Left lung (tissue), 10 donors: Measurements from ENCODE around the gene CAMKK1. TPM values are rescaled to one million over a fixed set of nuclear protein-coding genes. Genes with fewer than 3 reads are reported as not detected.

Experiments
- ATAC-seq: fragments of 200-7000 bp; cut with Tn5 transposase; one replicate; pipeline ENCODE4 v1.9.1; 2020; ENCODE audit warnings: moderate library complexity
- DNase-seq, 4 donors: peaks; one replicate each; pipeline ENCODE4 v3.0.0-alpha.2; 2013 to 2020
- H3K27ac ChIP-seq, 2 donors: fragments of 200-600 bp; sonication (generic) in 1 of 2; one replicate each; pipeline versions ENCODE4 v1.5.0 to v1.8.0; 2020 to 2021
- H3K27me3 ChIP-seq, 2 donors: fragments of 200-600 bp; sonication (generic) in 1 of 2; one replicate each; pipeline versions ENCODE4 v1.5.0 to v1.8.0; 2020 to 2021
- H3K36me3 ChIP-seq, 2 donors: fragments of 200-600 bp; sonication (generic) in 1 of 2; one replicate each; pipeline versions ENCODE4 v1.5.0 to v1.8.0; 2020 to 2021
- H3K4me1 ChIP-seq, 2 donors: fragments of 200-600 bp; one replicate each; pipeline ENCODE4 v1.8.0; 2021
- H3K4me3 ChIP-seq, 2 donors: fragments of 200-600 bp; sonication (generic) in 1 of 2; one replicate each; pipeline versions ENCODE4 v1.5.0 to v1.8.0; 2020 to 2021; ENCODE audit warnings: mild to moderate bottlenecking in 1 of 2
- H3K9me3 ChIP-seq, 2 donors: fragments of 200-600 bp; sonication (generic) in 1 of 2; one replicate each; pipeline versions ENCODE4 v1.5.0 to v1.8.0; 2020 to 2021
- intact Hi-C, 2 donors: fragments of 100-400 bp; cut with DNase I; formaldehyde crosslinking; loops; one replicate each; pipeline versions ENCODE4 v1.11.2 to v1.14.2; 2022
- polyA plus RNA-seq, 6 donors: library from polyadenylated mRNA; unstranded; fragments of 120-200 nt; gene quantifications; one replicate each; pipeline ENCODE4 v1.2.1, GENCODE V29; 2013; ENCODE audit not compliant: insufficient read length in 6 of 6
- total RNA-seq, 2 donors: library from RNA; stranded (reverse); fragmentation: NEBNext Ultra II Directional; extraction: Animal tissue kit (Norgen Biotek cat#: 25700); gene quantifications; one replicate each; pipeline ENCODE4 v1.2.1, GENCODE V29; 2021
- TF ChIP-seq, protein P1 (sequence below), 2 donors: fragments of 200-600 bp; sonication (generic) in 1 of 2; IDR thresholded peaks; one replicate each; pipeline versions ENCODE4 v1.5.0 to v1.8.0; 2021; ENCODE audit warnings: antibody characterized with exemption in 2 of 2
- donor health status: DM: no; HTN: yes; CAD: no.
- donor health status: DM: no; HTN: no; CAD: no.

The CAMKK1 gene
- total and polyA plus RNA-seq, 8 donors, result 2.7 to 13.4 (median 3.9) TPM

DNA sequence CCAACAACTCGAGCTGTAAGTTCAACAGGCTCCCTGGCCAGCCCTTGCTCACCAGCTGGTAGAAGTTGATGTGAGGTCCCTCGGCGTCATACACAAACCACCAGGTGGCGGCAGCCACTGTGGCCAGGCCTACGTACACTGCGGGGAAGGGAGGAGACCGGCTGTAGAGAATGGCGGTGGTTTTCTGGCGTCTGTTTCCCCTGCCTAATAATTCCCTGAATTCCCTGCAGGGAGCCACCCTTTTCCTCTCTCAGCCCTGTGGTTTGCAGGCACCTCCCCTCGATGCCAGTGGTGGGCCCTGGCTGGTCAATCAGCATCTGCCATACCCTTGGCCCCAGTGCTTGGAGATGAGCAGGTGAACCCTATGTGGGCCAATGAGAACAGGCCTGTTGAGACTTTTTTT, 42.3 kb upstream of the CAMKK1 start:
- ATAC-seq, result peak; percentile 99
- TF ChIP-seq, protein P1, sequence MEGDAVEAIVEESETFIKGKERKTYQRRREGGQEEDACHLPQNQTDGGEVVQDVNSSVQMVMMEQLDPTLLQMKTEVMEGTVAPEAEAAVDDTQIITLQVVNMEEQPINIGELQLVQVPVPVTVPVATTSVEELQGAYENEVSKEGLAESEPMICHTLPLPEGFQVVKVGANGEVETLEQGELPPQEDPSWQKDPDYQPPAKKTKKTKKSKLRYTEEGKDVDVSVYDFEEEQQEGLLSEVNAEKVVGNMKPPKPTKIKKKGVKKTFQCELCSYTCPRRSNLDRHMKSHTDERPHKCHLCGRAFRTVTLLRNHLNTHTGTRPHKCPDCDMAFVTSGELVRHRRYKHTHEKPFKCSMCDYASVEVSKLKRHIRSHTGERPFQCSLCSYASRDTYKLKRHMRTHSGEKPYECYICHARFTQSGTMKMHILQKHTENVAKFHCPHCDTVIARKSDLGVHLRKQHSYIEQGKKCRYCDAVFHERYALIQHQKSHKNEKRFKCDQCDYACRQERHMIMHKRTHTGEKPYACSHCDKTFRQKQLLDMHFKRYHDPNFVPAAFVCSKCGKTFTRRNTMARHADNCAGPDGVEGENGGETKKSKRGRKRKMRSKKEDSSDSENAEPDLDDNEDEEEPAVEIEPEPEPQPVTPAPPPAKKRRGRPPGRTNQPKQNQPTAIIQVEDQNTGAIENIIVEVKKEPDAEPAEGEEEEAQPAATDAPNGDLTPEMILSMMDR (IDR thresholded peaks at IDR 0.05), result peak; percentile 56 to 66
- intact Hi-C loops, result loop anchor here in 1 of 2 donors (10.0 kb wide), 1 partner anchor 70 kb away; no protein-coding TSS in a partner anchor
- peak; percentile 59 to 89 (median 81) for DNase-seq
- peaks cover 0 to 86% of the 10 kb centered on the region in 2 donors for H3K36me3 ChIP-seq
- H3K9me3 ChIP-seq, result no peaks in the 10 kb centered on the region
- H3K4me3 ChIP-seq, result no peak overlapping the region
- no peaks in the 10 kb centered on the region for H3K27me3 ChIP-seq
- no peaks in the 10 kb centered on the region for H3K4me1 ChIP-seq
- no peak overlapping the region for H3K27ac ChIP-seq

DNA sequence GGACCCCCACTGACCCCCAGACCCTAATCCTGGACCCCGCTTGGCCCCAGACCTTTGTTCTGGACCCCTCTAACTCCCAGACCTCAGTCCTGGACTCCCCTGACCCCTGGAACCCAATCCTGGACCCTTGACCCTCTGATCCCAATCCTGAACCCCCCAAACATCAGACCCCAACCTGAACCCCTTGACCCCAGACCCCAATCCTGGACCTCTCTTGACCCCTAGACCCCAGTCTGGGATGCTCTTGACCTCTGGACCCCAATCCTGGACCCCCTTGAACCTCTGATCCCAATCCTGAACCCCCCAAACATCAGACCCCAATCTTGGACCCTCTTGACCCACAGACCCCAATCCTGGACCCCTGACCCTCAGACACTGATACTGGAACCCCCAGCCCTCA, 36.9 kb upstream of the CAMKK1 start:
- intact Hi-C loops, result loop anchor here in 1 of 2 donors (10.0 kb wide), 1 partner anchor 75 kb away; no protein-coding TSS in a partner anchor
- TF ChIP-seq, protein P1 (IDR thresholded peaks at IDR 0.05), result no peak
- H3K4me1 ChIP-seq, result no peaks in the 10 kb centered on the region
- no peaks in the 10 kb centered on the region for H3K27me3 ChIP-seq
- no peak overlapping the region for H3K4me3 ChIP-seq
- no peak for ATAC-seq
- no peaks in the 10 kb centered on the region for H3K9me3 ChIP-seq
- H3K27ac ChIP-seq, result no peak overlapping the region
- H3K36me3 ChIP-seq, result peaks cover 0 to 77% of the 10 kb centered on the region in 2 donors
- no peak for DNase-seq

DNA sequence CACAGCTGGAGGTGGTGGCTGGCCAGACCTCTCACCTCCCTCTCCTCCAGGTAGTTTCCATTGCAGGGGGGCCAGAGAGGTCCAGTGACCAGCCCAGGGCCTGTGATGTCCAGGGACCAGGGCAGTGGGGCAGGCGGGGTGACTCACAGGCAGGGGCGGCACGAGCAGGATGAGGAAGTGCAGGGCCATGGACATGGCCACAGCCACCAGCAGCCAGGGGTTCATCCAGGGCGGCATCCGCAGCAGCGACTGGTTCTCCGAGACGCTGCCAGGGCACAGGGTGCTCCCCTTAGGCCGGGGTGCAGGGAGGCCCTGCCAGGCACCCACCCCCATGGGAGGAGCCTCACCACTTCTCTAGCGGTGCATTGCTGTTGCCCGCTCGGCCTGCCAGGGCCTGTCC, 36.3 kb upstream of the CAMKK1 start:
- Histone ChIP-seq H3K27me3 (no peaks in the 10 kb centered on the region), H3K36me3 (peaks cover 0 to 77% of the 10 kb centered on the region in 2 donors), H3K9me3 (no peaks in the 10 kb centered on the region), H3K4me3 (no peak overlapping the region), H3K27ac (no peak overlapping the region), H3K4me1 (no peaks in the 10 kb centered on the region)
- DNase-seq (no peak), ATAC-seq (peak; percentile 15)
- intact Hi-C loops, result no loop called here
- TF ChIP-seq, protein P1 (IDR thresholded peaks at IDR 0.05), result no peak

DNA sequence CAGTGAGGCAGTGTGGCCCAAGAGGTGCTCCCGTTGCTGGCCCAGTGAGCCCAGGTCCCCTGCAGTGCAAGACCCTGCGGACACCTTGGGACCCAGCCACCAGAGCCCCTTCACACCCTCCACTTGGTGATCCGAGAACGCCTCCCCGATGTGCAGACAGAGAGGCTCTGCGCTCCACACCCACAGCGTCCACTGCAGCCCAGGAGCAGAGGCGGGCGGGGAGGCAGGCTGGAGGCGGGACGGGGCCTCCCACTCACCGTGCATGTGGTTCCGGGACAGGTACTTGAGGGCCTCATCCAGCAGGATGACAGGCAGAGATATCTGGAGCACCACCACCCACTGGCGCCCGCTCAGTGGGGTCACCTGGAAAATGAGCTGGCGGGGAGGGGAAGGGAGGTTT, 35.6 kb upstream of the CAMKK1 start:
- TF ChIP-seq, protein P1 (IDR thresholded peaks at IDR 0.05), result no peak
- H3K9me3 ChIP-seq, result no peaks in the 10 kb centered on the region
- no peaks in the 10 kb centered on the region for H3K4me1 ChIP-seq
- H3K27ac ChIP-seq, result no peak overlapping the region
- intact Hi-C loops, result no loop called here
- H3K4me3 ChIP-seq, result no peak overlapping the region
- peaks cover 0 to 73% of the 10 kb centered on the region in 2 donors for H3K36me3 ChIP-seq
- no peaks in the 10 kb centered on the region for H3K27me3 ChIP-seq
- DNase-seq, result no peak
- ATAC-seq, result peak; percentile 60

DNA sequence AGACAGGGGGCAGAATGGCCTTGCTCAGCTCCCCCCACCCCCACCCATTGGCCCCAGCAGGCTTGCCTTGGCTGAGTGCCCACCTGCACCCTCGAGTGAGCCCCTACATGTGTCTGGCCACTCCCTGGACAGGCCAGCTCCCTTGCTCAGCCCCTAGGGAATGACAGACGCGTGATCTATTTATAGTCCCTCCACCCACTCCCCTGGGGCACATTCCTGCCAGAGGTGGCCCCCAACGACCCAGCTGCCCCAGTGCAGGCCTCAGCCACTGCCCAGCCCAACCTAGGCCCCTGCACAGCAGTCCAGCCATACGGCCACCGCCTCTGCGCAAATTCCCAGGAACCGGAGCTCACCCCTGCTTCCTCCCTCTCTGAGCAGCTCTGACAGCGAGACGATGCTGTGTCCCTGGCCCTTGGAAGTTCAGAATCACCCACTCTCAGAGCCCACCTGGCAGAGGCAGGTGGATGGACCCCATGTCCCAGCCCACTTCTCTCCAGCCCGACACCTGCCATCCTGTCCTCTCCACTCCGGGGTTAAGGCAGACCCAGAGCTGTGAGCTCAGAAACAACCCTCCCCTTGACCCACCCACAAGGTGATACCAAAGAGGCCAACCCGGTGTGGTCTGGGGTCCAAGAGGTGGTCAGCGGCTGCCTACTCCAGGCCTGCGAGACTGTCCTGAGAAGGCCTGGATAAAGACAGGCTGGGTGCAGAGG, 34.9 kb upstream of the CAMKK1 start:
- no peak for ATAC-seq
- no peaks in the 10 kb centered on the region for H3K4me1 ChIP-seq
- intact Hi-C loops, result no loop called here
- no peak overlapping the region for H3K4me3 ChIP-seq
- no peaks in the 10 kb centered on the region for H3K27me3 ChIP-seq
- peaks cover 0 to 66% of the 10 kb centered on the region in 2 donors for H3K36me3 ChIP-seq
- TF ChIP-seq, protein P1 (IDR thresholded peaks at IDR 0.05), result no peak
- H3K9me3 ChIP-seq, result no peaks in the 10 kb centered on the region
- DNase-seq, result no peak
- H3K27ac ChIP-seq, result no peak overlapping the region
